B cell (primary cell): ENCODE measurements around the gene PLEKHA5. TPM values are rescaled to one million over a fixed set of nuclear protein-coding genes. Genes with fewer than 3 reads are reported as not detected.

Experiments
- ATAC-seq: fragments of 200-7000 bp; cut with Tn5 transposase; one replicate; pipeline ENCODE4 v1.10.0; 2021; ENCODE audit warnings: low read depth, mild to moderate bottlenecking, moderate number of reproducible peaks, moderate library complexity
- CTCF ChIA-PET: fragments of 350-600 bp; sonication (Branson Sonifier 250); formaldehyde crosslinking; loops from one replicate; lab custom pipeline; 2021; ENCODE audit warnings: antibody characterized with exemption, inconsistent platforms; lab: Charles Lee
- POLR2A ChIA-PET: fragments of 350-600 bp; sonication (Branson Sonifier 250); formaldehyde crosslinking; loops from one replicate; lab custom pipeline; 2021; ENCODE audit warnings: antibody characterized with exemption; lab: Charles Lee
- DNase-seq: peaks from one replicate; pipeline ENCODE4 v3.0.0; 2013
- H2AFZ ChIP-seq: 2 replicates; pipeline ENCODE4 v1.6.1; 2012; ENCODE audit warnings: mild to moderate bottlenecking, low read depth, low read length; ENCODE audit not compliant: insufficient read depth, poor library complexity, severe bottlenecking
- H3K27ac ChIP-seq, 2 donors: 1 replicate in 1 of 2; 2 replicates in 1 of 2; pipeline ENCODE4 v1.5.1; 2012 to 2013; ENCODE audit warnings: low read length in 2 of 2, mild to moderate bottlenecking in 2 of 2, moderate library complexity in 1 of 2
- H3K27me3 ChIP-seq, 4 experiments: fragments of 200-600 bp in 1 of 4; sonication (generic) in 1 of 4; replicated peaks in 1 of 4; 1 replicate in 2 of 4; 2 replicates in 2 of 4; pipeline versions ENCODE4 v1.6.1 to v1.7.0; 2013 to 2016; ENCODE audit warnings: low read length in 3 of 4, mild to moderate bottlenecking in 2 of 4, mixed read lengths in 1 of 4, moderate library complexity in 1 of 4; ENCODE audit not compliant: insufficient read depth in 4 of 4, control insufficient read depth in 3 of 4; ENCODE audit errors: control extremely low read depth in 1 of 4
- H3K36me3 ChIP-seq, 2 experiments: replicated peaks in 1 of 2; 1 replicate in 1 of 2; 2 replicates in 1 of 2; pipeline versions ENCODE4 v1.6.1 to v1.7.1; 2013; ENCODE audit warnings: low read length in 1 of 2; ENCODE audit not compliant: insufficient read depth in 2 of 2, control insufficient read depth in 1 of 2; ENCODE audit errors: control extremely low read depth in 1 of 2, extremely low read depth in 1 of 2
- H3K4me1 ChIP-seq, 2 donors: fragments of 200-600 bp in 1 of 2; sonication (generic) in 1 of 2; 1 replicate in 1 of 2; 2 replicates in 1 of 2; pipeline versions ENCODE4 v1.5.1 to v1.6.1; 2013 to 2017; ENCODE audit warnings: low read length in 2 of 2; ENCODE audit not compliant: control insufficient read depth in 2 of 2, insufficient read depth in 2 of 2
- H3K4me2 ChIP-seq: replicated peaks from 2 replicates; pipeline ENCODE3; 2012; ENCODE audit warnings: mild to moderate bottlenecking, low read depth, low read length; ENCODE audit not compliant: poor library complexity, severe bottlenecking
- H3K4me3 ChIP-seq, 5 experiments: fragments of 200-600 bp in 1 of 5; sonication (generic) in 1 of 5; 1 replicate in 3 of 5; 2 replicates in 2 of 5; pipeline versions ENCODE4 v1.5.1 to v1.7.0; 2011 to 2016; ENCODE audit warnings: low read length in 4 of 5, mild to moderate bottlenecking in 4 of 5, low read depth in 2 of 5, control low read depth in 1 of 5, moderate library complexity in 1 of 5; ENCODE audit not compliant: insufficient read depth in 1 of 5; ENCODE audit errors: control extremely low read depth in 1 of 5, extremely low read depth in 1 of 5
- H3K79me2 ChIP-seq: fragments of 200-600 bp; sonication (generic); one replicate; pipeline ENCODE4 v1.6.0; 2016; ENCODE audit warnings: low read length; ENCODE audit not compliant: control insufficient read depth, insufficient read depth
- H3K9ac ChIP-seq: fragments of 200-600 bp; sonication (generic); 2 replicates; pipeline ENCODE4 v1.6.1; 2017; ENCODE audit warnings: mild to moderate bottlenecking, low read length, moderate library complexity
- H3K9me3 ChIP-seq, 3 donors: one replicate each; pipeline versions ENCODE4 v1.6.1 to v1.7.1; 2013; ENCODE audit warnings: low read length in 2 of 3; ENCODE audit not compliant: control insufficient read depth in 2 of 3, insufficient read depth in 1 of 3; ENCODE audit errors: control extremely low read depth in 1 of 3
- H4K20me1 ChIP-seq: 2 replicates; pipeline ENCODE4 v1.6.0; 2012; ENCODE audit warnings: mild to moderate bottlenecking, low read length; ENCODE audit not compliant: insufficient read depth, control insufficient read depth, poor library complexity, severe bottlenecking
- H3K27ac Mint-ChIP-seq: one replicate; pipeline ENCODE4 v1.8.0; 2021; ENCODE audit warnings: mixed read lengths
- H3K27me3 Mint-ChIP-seq: one replicate; pipeline ENCODE4 v1.8.0; 2021; ENCODE audit warnings: mixed read lengths
- H3K4me1 Mint-ChIP-seq: one replicate; pipeline ENCODE4 v1.8.0; 2021; ENCODE audit warnings: mixed read lengths
- H3K4me3 Mint-ChIP-seq: one replicate; pipeline ENCODE4 v1.8.0; 2021; ENCODE audit warnings: mixed read lengths
- H3K9me3 Mint-ChIP-seq: one replicate; pipeline ENCODE4 v1.8.0; 2022; ENCODE audit warnings: mixed read lengths; ENCODE audit not compliant: insufficient read depth
- EZH2 ChIP-seq: IDR thresholded peaks from 2 replicates; pipeline ENCODE4 v1.6.1; 2012; ENCODE audit warnings: borderline replicate concordance, low read depth, mild to moderate bottlenecking, moderate library complexity, low read length; ENCODE audit not compliant: insufficient read depth, poor library complexity, severe bottlenecking
- WGBS: methylation state at CpG from one replicate; pipeline ENCODE4 v1.1.5; 2013; ENCODE audit warnings: missing lambda C conversion rate; ENCODE audit not compliant: insufficient coverage; 5-methylcytosine and 5-hydroxymethylcytosine counted together
- intact Hi-C: fragments of 100-400 bp; cut with micrococcal nuclease; formaldehyde crosslinking; loops from one replicate; pipeline ENCODE4 v1.10.0; 2022
- polyA plus RNA-seq: library from polyadenylated mRNA; depleted of rRNA; stranded (reverse); fragments of >200 nt; gene quantifications from 2 replicates; pipeline ENCODE4 v1.2.3, GENCODE V29; 2012
- total RNA-seq, 2 donors: library from RNA; stranded (reverse); fragments of 120-200 nt in 1 of 2; gene quantifications; 1 replicate in 1 of 2; 2 replicates in 1 of 2; pipeline versions ENCODE4 v1.2.3 to v1.2.4, GENCODE V29; 2013 to 2022
- TF ChIP-seq, protein P1 (sequence below): fragments of 200-600 bp; IDR thresholded peaks from one replicate; pipeline ENCODE4 v1.8.0; 2022; ENCODE audit warnings: antibody characterized with exemption, mild to moderate bottlenecking

The PLEKHA5 gene
- total and polyA plus RNA-seq, 2 donors (not counting 1 experiment from before 2014, with no cell fraction given): 0.03 to 0.22 TPM

DNA sequence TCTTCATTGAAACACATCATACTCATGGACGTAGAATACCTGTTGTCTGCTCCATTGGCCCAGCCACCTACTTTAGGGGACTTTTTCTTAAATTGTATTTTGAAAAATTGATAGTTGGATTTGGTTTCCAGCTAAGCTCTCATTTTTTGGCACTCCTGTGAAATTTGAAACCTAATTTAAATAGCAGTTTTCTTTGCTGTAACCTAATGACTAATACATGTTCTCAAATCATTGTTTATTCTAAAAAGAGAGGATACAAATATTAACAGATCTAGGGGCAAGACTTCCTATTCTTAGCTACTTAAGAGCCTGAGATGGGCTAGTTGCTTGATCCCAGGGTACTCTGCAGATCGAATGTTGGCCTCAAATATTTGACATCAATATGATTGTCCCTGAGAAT, 78.9 kb downstream of the PLEKHA5 start:
- H3K27ac Mint-ChIP-seq: no peak overlapping the region
- intact Hi-C loops: no loop called here
- Histone ChIP-seq H3K9me3 (no peaks in the 10 kb centered on the region), H3K27ac (no peak overlapping the region), H3K27me3 (no peaks in the 10 kb centered on the region), H4K20me1 (no peaks in the 10 kb centered on the region), H3K36me3 (no peaks in the 10 kb centered on the region), H3K4me3 (no peak overlapping the region), H3K4me1 (no peaks in the 10 kb centered on the region), H3K79me2 (no peaks in the 10 kb centered on the region), H3K4me2 (no peak overlapping the region), H3K9ac (no peak overlapping the region), H2AFZ (no peak overlapping the region)
- peaks cover 5% of the 10 kb centered on the region for H3K9me3 Mint-ChIP-seq
- CTCF ChIA-PET: no interaction called here
- no peak for DNase-seq
- no peak for TF ChIP-seq EZH2
- TF ChIP-seq, protein P1, sequence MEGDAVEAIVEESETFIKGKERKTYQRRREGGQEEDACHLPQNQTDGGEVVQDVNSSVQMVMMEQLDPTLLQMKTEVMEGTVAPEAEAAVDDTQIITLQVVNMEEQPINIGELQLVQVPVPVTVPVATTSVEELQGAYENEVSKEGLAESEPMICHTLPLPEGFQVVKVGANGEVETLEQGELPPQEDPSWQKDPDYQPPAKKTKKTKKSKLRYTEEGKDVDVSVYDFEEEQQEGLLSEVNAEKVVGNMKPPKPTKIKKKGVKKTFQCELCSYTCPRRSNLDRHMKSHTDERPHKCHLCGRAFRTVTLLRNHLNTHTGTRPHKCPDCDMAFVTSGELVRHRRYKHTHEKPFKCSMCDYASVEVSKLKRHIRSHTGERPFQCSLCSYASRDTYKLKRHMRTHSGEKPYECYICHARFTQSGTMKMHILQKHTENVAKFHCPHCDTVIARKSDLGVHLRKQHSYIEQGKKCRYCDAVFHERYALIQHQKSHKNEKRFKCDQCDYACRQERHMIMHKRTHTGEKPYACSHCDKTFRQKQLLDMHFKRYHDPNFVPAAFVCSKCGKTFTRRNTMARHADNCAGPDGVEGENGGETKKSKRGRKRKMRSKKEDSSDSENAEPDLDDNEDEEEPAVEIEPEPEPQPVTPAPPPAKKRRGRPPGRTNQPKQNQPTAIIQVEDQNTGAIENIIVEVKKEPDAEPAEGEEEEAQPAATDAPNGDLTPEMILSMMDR: no peak
- ATAC-seq: no peak
- no peaks in the 10 kb centered on the region for H3K27me3 Mint-ChIP-seq
- no peaks in the 10 kb centered on the region for H3K4me1 Mint-ChIP-seq
- POLR2A ChIA-PET: no interaction called here
- H3K4me3 Mint-ChIP-seq: no peak overlapping the region
- WGBS: no CpG with 5 or more reads among the region's 2 CpGs

DNA sequence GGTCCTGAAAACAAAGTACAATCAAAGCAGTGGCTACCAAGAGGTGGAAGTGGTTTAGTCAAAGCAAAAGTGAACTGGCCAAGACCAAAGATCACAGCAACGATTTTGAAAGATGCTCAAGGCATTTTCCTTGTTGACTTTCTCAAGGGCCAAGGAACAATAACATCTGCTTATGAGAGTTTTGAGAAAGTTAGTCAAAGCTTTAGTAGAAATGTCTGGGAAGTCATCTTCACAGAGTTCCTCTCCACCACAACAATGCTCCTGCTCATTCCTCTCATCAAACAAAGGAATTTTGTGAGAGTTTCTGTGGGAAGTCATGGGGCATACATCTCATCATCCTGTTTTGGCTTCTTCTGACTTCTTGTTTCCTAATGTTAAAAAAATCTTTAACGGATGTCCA, 80.1 kb downstream of the PLEKHA5 start:
- intact Hi-C loops: no loop called here
- Histone ChIP-seq H3K79me2 (no peaks in the 10 kb centered on the region), H4K20me1 (no peaks in the 10 kb centered on the region), H3K4me3 (no peak overlapping the region), H3K4me1 (no peaks in the 10 kb centered on the region), H3K9me3 (no peaks in the 10 kb centered on the region), H3K27me3 (no peaks in the 10 kb centered on the region), H3K9ac (no peak overlapping the region), H3K36me3 (no peaks in the 10 kb centered on the region), H2AFZ (no peak overlapping the region), H3K27ac (no peak overlapping the region), H3K4me2 (no peak overlapping the region)
- no CpG with 5 or more reads among the region's 2 CpGs for WGBS
- H3K4me1 Mint-ChIP-seq: no peaks in the 10 kb centered on the region
- ChIA-PET POLR2A (no interaction called here), CTCF (no interaction called here)
- no peak overlapping the region for H3K27ac Mint-ChIP-seq
- no peak overlapping the region for H3K4me3 Mint-ChIP-seq
- H3K9me3 Mint-ChIP-seq: peaks cover 5% of the 10 kb centered on the region
- no peaks in the 10 kb centered on the region for H3K27me3 Mint-ChIP-seq
- DNase-seq (no peak), ATAC-seq (no peak)
- TF ChIP-seq, protein P1: no peak
- TF ChIP-seq EZH2: no peak
